Right lobe of liver (tissue), 6 donors: ENCODE measurements around the gene HOMER3. TPM values are rescaled to one million over a fixed set of nuclear protein-coding genes. Genes with fewer than 3 reads are reported as not detected.
A peak's percentile ranks its signal among the peaks of the same experiment; 100 is the strongest.
"Not testable (repeated sequence)": the region's sequence is repeated elsewhere in the genome, so short reads cannot be mapped to it uniquely, and the experiment has no call there.

ENCODE experiments used
- ATAC-seq, 4 donors: fragments of 200-7000 bp; cut with Tn5 transposase; one replicate each; pipeline ENCODE4 v1.9.1; 2020; ENCODE audit warnings: mild to moderate bottlenecking in 4 of 4, moderate library complexity in 4 of 4
- DNase-seq, 3 donors: peaks; one replicate each; pipeline ENCODE4 v3.0.0-alpha.2; 2020
- H3K27ac ChIP-seq, 3 donors: fragments of 200-600 bp; one replicate each; pipeline ENCODE4 v1.8.0; 2022
- H3K27me3 ChIP-seq, 2 donors: fragments of 200-600 bp; one replicate each; pipeline ENCODE4 v1.8.0; 2022
- H3K36me3 ChIP-seq, 4 donors: fragments of 200-600 bp; sonication (generic) in 1 of 4; one replicate each; pipeline versions ENCODE4 v1.5.1 to v1.8.0; 2017 to 2022; ENCODE audit warnings: control low read depth in 1 of 4
- H3K4me1 ChIP-seq, 4 donors: fragments of 200-600 bp; sonication (generic) in 1 of 4; one replicate each; pipeline versions ENCODE4 v1.5.1 to v1.8.0; 2017 to 2022; ENCODE audit warnings: control low read depth in 1 of 4
- H3K4me3 ChIP-seq, 3 donors: fragments of 200-600 bp; one replicate each; pipeline ENCODE4 v1.8.0; 2022
- H3K9me3 ChIP-seq, 4 donors: fragments of 200-600 bp; sonication (generic) in 1 of 4; one replicate each; pipeline versions ENCODE4 v1.5.1 to v1.8.0; 2017 to 2022; ENCODE audit warnings: control low read depth in 1 of 4
- CTCF ChIP-seq, 4 donors: fragments of 200-600 bp in 3 of 4; fragments of 450-650 bp in 1 of 4; IDR thresholded peaks; one replicate each; pipeline versions ENCODE4 v1.5.1 to v1.8.0; 2016 to 2022; ENCODE audit warnings: antibody characterized with exemption in 4 of 4, mild to moderate bottlenecking in 2 of 4
- POLR2A ChIP-seq: fragments of 450-650 bp; IDR thresholded peaks from one replicate; pipeline ENCODE4 v1.6.1; 2017; ENCODE audit warnings: antibody characterized with exemption, mild to moderate bottlenecking
- whole genome bisulfite sequencing: methylation state at CpG from one replicate; pipeline ENCODE4 v1.1.6; 2018; ENCODE audit warnings: low coverage, low lambda C conversion rate; ENCODE audit not compliant: insufficient coverage; ENCODE audit errors: missing lambda C conversion rate; 5-methylcytosine and 5-hydroxymethylcytosine counted together
- intact Hi-C, 2 donors: fragments of 100-400 bp; cut with DNase I; formaldehyde crosslinking; loops; one replicate each; pipeline versions ENCODE4 v1.11.2 to v1.14.1; 2022
- total RNA-seq, 6 experiments: library from RNA; depleted of rRNA in 2 of 6; stranded (reverse); fragments of >200 nt in 2 of 6; fragmentation: NEBNext Ultra II Directional in 3 of 6; extraction: Animal tissue kit (Norgen Biotek cat#: 25700) in 3 of 6; gene quantifications; one replicate each; pipeline versions ENCODE4 v1.1.0 to v1.2.4, GENCODE V29; 2016 to 2023
- donor health status: DM: no; HTN: yes; CAD: no.
- donor health status: DM: no; HTN: no; CAD: no.
- donor health status: DM: no; HTN: no; CAD: no.
- donor health status: DM: no; HTN: yes; CAD: no.
- donor health status: DM: no; HTN: yes; CAD: no.

The HOMER3 gene
- total RNA-seq, 6 experiments from 2014 or later: 2.3 to 4.7 (median 3.2) TPM

GRCh38 chr19:18905513-18906236, 35.3 kb downstream of the HOMER3 start:
- peak in 1 of 3 donors; percentile 43 for DNase-seq
- WGBS: 88% methylated on average over 5 of the region's 26 CpGs

GRCh38 chr19:18905058-18905456, 36.0 kb downstream of the HOMER3 start:
- Histone ChIP-seq H3K4me3 (no peak overlapping the region), H3K9me3 (no peaks in the 10 kb centered on the region), H3K27ac (no peak overlapping the region), H3K36me3 (peaks cover 0 to 20% (median 10%) of the 10 kb centered on the region in 4 donors), H3K4me1 (no peaks in the 10 kb centered on the region), H3K27me3 (no peaks in the 10 kb centered on the region)
- intact Hi-C loops: no loop called here
- DNase-seq (peak in 1 of 3 donors; percentile 43), ATAC-seq (no peak)
- WGBS: no CpG with 5 or more reads among the region's 8 CpGs
- TF ChIP-seq POLR2A (no peak), CTCF (IDR thresholded peaks at IDR 0.05) (no peak)

More at GRCh38 chr19:18905513-18906236, 35.3 kb downstream of the HOMER3 start:
- H3K4me3 ChIP-seq: no peak overlapping the region
- H3K36me3 ChIP-seq: peaks cover 0 to 20% (median 9%) of the 10 kb centered on the region in 4 donors
- intact Hi-C loops: no loop called here
- no peaks in the 10 kb centered on the region for H3K9me3 ChIP-seq
- ATAC-seq: no peak
- no peaks in the 10 kb centered on the region for H3K4me1 ChIP-seq
- no peak overlapping the region for H3K27ac ChIP-seq
- TF ChIP-seq POLR2A (no peak), CTCF (IDR thresholded peaks at IDR 0.05) (no peak)
- H3K27me3 ChIP-seq: no peaks in the 10 kb centered on the region

- TF ChIP-seq CTCF (IDR thresholded peaks at IDR 0.05): no peak
- TF ChIP-seq POLR2A: no peak
- DNase-seq (peak in 1 of 3 donors; percentile 45), ATAC-seq (no peak)
- Histone ChIP-seq H3K27me3 (no peaks in the 10 kb centered on the region), H3K9me3 (no peaks in the 10 kb centered on the region), H3K27ac (no peak overlapping the region), H3K36me3 (peaks cover 0 to 20% (median 10%) of the 10 kb centered on the region in 4 donors), H3K4me3 (no peak overlapping the region), H3K4me1 (no peaks in the 10 kb centered on the region)
- WGBS: 95% methylated on average over 4 of the region's 25 CpGs
- intact Hi-C loops: no loop called here
Measured at GRCh38 chr19:18904334-18905057, 36.5 kb downstream of the HOMER3 start.

- DNase-seq: peak in 1 of 3 donors; percentile 46
Measured at GRCh38 chr19:18903156-18904037, 37.6 kb downstream of the HOMER3 start.

GRCh38 chr19:18902519-18902918, 38.5 kb downstream of the HOMER3 start:
- not testable (repeated sequence) for ATAC-seq

More at GRCh38 chr19:18903156-18904037, 37.6 kb downstream of the HOMER3 start:
- 70% methylated on average over 4 of the region's 29 CpGs for WGBS
- no peak for TF ChIP-seq POLR2A
- no peak for TF ChIP-seq CTCF (IDR thresholded peaks at IDR 0.05)
- Histone ChIP-seq H3K4me1 (no peaks in the 10 kb centered on the region), H3K9me3 (no peaks in the 10 kb centered on the region), H3K4me3 (no peak overlapping the region), H3K36me3 (peaks cover 0 to 16% (median 8%) of the 10 kb centered on the region in 4 donors), H3K27me3 (no peaks in the 10 kb centered on the region), H3K27ac (no peak overlapping the region)
- intact Hi-C loops: no loop called here
- ATAC-seq: no peak

More at GRCh38 chr19:18902519-18902918, 38.5 kb downstream of the HOMER3 start:
- H3K9me3 ChIP-seq, DNase-seq, H3K4me1 ChIP-seq, H3K4me3 ChIP-seq, H3K27ac ChIP-seq, intact Hi-C loops, H3K27me3 ChIP-seq: not testable (repeated sequence)
- WGBS: 100% methylated on average over 2 of the region's 5 CpGs
- H3K36me3 ChIP-seq: peaks cover 0 to 16% (median 8%) of the 10 kb centered on the region in 4 donors
